NCI-H2029 treated with DMSO at 0.1 percent for 48 hours (cell line): ENCODE measurements around the gene ANGPTL2.

ENCODE experiments used
- DNase-seq: peaks from one replicate; lab custom pipeline; 2025; lab: John Stamatoyannopoulos, UW

The ANGPTL2 gene

GRCh38 chr9:127093319-127094020, 29.0 kb downstream of the ANGPTL2 start:
- DNase-seq, result no peak

GRCh38 chr9:127092041-127092608, 30.3 kb downstream of the ANGPTL2 start:
- no peak for DNase-seq

- no peak for DNase-seq
Measured at GRCh38 chr9:127091526-127091925, 30.9 kb downstream of the ANGPTL2 start.

- no peak for DNase-seq
Measured at GRCh38 chr9:127090341-127090985, 32.0 kb downstream of the ANGPTL2 start.

- no peak for DNase-seq
Measured at GRCh38 chr9:127089631-127090081, 32.8 kb downstream of the ANGPTL2 start.

GRCh38 chr9:127088724-127089615, 33.5 kb downstream of the ANGPTL2 start:
- no peak for DNase-seq

- no peak for DNase-seq
Measured at GRCh38 chr9:127087836-127088235, 34.6 kb downstream of the ANGPTL2 start.

- no peak for DNase-seq
Measured at GRCh38 chr9:127087411-127087810, 35.0 kb downstream of the ANGPTL2 start.

- no peak for DNase-seq
Measured at GRCh38 chr9:127086771-127087170, 35.7 kb downstream of the ANGPTL2 start.

GRCh38 chr9:127085186-127085585, 37.2 kb downstream of the ANGPTL2 start:
- DNase-seq, result no peak

GRCh38 chr9:127084076-127085039, 38.1 kb downstream of the ANGPTL2 start:
- DNase-seq, result no peak

GRCh38 chr9:127083138-127083980, 39.1 kb downstream of the ANGPTL2 start:
- no peak for DNase-seq

GRCh38 chr9:127081250-127082185, 40.9 kb downstream of the ANGPTL2 start:
- DNase-seq, result no peak

GRCh38 chr9:127079446-127080140, 42.8 kb downstream of the ANGPTL2 start:
- no peak for DNase-seq

- no peak for DNase-seq
Measured at GRCh38 chr9:127078988-127079387, 43.4 kb downstream of the ANGPTL2 start.

GRCh38 chr9:127078336-127078735, 44.1 kb downstream of the ANGPTL2 start:
- DNase-seq, result no peak

- DNase-seq, result no peak
Measured at GRCh38 chr9:127077644-127077946, 44.8 kb downstream of the ANGPTL2 start.

- DNase-seq, result no peak
Measured at GRCh38 chr9:127076860-127077643, 45.4 kb downstream of the ANGPTL2 start.
